ENCODE data around the gene LARGE1. TPM values are rescaled to one million over a fixed set of nuclear protein-coding genes. Genes with fewer than 3 reads are reported as not detected.

LARGE1 gene
- total and polyA plus RNA-seq, 2 of the 8 experiments (the other 6 are each of a cell fraction or from before 2014, with no cell fraction given), result 43.7 to 83.0 TPM

DNA sequence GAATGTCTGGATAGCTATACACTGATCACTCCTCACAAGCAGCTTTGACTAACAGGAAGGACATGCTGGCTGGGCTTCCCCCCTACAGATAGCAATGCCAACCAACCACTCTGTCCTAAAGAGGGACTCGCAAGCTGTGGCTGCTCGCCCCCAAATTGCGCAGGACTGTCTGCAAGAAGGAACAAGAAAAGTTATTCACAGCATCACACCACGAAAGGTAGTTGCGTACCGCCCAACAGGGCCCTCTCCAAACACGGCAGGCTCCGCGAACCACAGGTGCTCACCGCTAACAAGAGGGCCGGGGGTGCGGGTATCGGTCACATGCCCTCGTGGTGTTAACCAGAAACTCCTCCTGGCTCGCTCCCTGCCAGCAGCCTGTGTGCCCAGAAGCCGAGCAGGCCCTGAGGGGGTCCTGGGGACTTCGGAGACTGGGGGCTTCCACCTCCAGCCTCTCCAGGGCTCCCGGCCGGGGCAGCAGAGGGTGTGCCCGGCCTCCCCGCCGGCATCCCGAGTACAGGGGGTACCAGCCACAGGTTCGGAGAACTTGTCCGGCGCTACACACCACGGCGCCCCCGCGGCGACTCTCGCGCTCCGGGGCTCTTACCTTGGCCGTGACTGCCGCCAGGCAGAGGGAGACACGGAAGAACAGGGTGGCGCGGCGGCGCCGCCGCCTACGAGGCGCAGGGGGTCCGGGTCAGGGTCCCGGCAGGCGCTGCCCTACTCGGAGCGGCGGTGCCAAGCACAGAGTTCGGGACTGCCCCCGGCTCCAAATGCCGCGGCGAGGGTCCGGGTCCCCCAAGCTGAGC is 682 bp downstream of the LARGE1 start:
- H3K27ac ChIP-seq (ENCODE audit: low read depth, low read length), result no peak overlapping the region; the same call in 1 of the 2 replicates
- FAIRE-seq (peak; percentile 42), DNase-seq (ENCODE audit: low read depth in 1 of 2, low spot score in 2 of 2) (peak in 1 of 2 experiments; percentile 72)
- H4K8ac ChIP-seq (ENCODE audit: extremely low read depth, insufficient read depth, low read length), result peak overlapping the region; percentile 92
- H3K23me2 ChIP-seq (ENCODE audit: low read depth, low read length), result peaks cover 27% of the 10 kb centered on the region
- no peaks in the 10 kb centered on the region for H3K36me3 ChIP-seq (ENCODE audit: control insufficient read depth in 2 of 4, insufficient read depth in 4 of 4, low read length in 3 of 4)
- peak overlapping the region; percentile 77 to 93 for H3K4me2 ChIP-seq (ENCODE audit: insufficient read depth in 1 of 2, low read depth in 2 of 2, low read length in 2 of 2)
- peak overlapping the region; percentile 60 to 93 (median 76) for H3K4me3 ChIP-seq (ENCODE audit: extremely low read depth in 1 of 4, insufficient read depth in 2 of 4, low read depth in 3 of 4, low read length in 4 of 4)
- H2BK120ac ChIP-seq (replicated peaks; ENCODE audit: low read depth, low read length), result no peak overlapping the region
- H4K20me1 ChIP-seq (replicated peaks in 1 of 2; ENCODE audit: control insufficient read depth in 1 of 2, insufficient read depth in 2 of 2, low read length in 2 of 2), result peaks cover 32 to 39% of the 10 kb centered on the region in 2 experiments
- peak overlapping the region; percentile 94; the same call in 1 of the 2 replicates for H2BK12ac ChIP-seq (ENCODE audit: low read depth, low read length)
- H3K23ac ChIP-seq (ENCODE audit: insufficient read length), result no peak overlapping the region
- no peak overlapping the region for H4K91ac ChIP-seq (replicated peaks; ENCODE audit: insufficient read length, low read length)
- no peak overlapping the region for H3K56ac ChIP-seq (replicated peaks; ENCODE audit: insufficient read length, low read depth, low read length)
- H3K27me3 ChIP-seq (replicated peaks in 1 of 4; ENCODE audit: control insufficient read depth in 3 of 4, extremely low read depth in 1 of 4, insufficient read depth in 3 of 4, low read length in 3 of 4), result no peaks in the 10 kb centered on the region; a peak in 1 of 7 replicates
- no peak overlapping the region; the same call in 1 of the 2 replicates for H2BK15ac ChIP-seq (ENCODE audit: low read length)
- H3K18ac ChIP-seq (ENCODE audit: extremely low read depth, low read length), result peak overlapping the region; percentile 71
- H2AK5ac ChIP-seq (ENCODE audit: low read depth, low read length), result no peak overlapping the region
- peaks cover 11% of the 10 kb centered on the region for H3K79me1 ChIP-seq (ENCODE audit: low read depth, low read length)
- H3K9ac ChIP-seq (replicated peaks in 1 of 4; ENCODE audit: extremely low read depth in 1 of 4, low read depth in 3 of 4, low read length in 3 of 4), result peak overlapping the region; percentile 31 to 92 (median 60)
- no peak overlapping the region for H2AFZ ChIP-seq (ENCODE audit: low read length)
- H3K14ac ChIP-seq (ENCODE audit: insufficient read length), result no peak overlapping the region
- peaks cover 7 to 19% (median 15%) of the 10 kb centered on the region in 4 experiments for H3K4me1 ChIP-seq (replicated peaks in 1 of 4; ENCODE audit: control insufficient read depth in 3 of 4, insufficient read depth in 4 of 4, low read length in 3 of 4)
- H3K79me2 ChIP-seq (ENCODE audit: control insufficient read depth in 1 of 2, insufficient read depth in 2 of 2, low read length in 2 of 2), result peaks cover 38 to 55% of the 10 kb centered on the region in 2 experiments
- H2BK20ac ChIP-seq (ENCODE audit: low read length), result no peak overlapping the region
- ChIA-PET POLR2A (ENCODE audit: partially characterized antibody) (interaction anchor here (1.2 to 2.6 kb wide), 5 partner anchors 8 to 68 kb away, joined by 3 to 10 read pairs (median 7); no protein-coding TSS in a partner anchor), CTCF (ENCODE audit: partially characterized antibody) (interaction anchor here (0.7 to 1.8 kb wide), 6 partner anchors 11 to 617 kb away, joined by 3 to 4 read pairs (median 3); no protein-coding TSS in a partner anchor)
- peak overlapping the region; percentile 76 for H3K4ac ChIP-seq (replicated peaks; ENCODE audit: insufficient read length, low read depth, low read length)
- no peak overlapping the region for H2BK5ac ChIP-seq (ENCODE audit: low read depth, low read length)
- 1% methylated on average over 50 of the region's 57 CpGs; no CpG with 5 or more reads in 1 of the 2 experiments for WGBS, 2 experiments (ENCODE audit: extremely low coverage in 1 of 2, insufficient coverage in 1 of 2, insufficient read length in 1 of 2, insufficient replicate concordance in 2 of 2, low coverage in 1 of 2, low lambda C conversion rate in 2 of 2, missing lambda C conversion rate in 1 of 2)
- H3K9me3 ChIP-seq (ENCODE audit: insufficient read depth in 2 of 2, low read depth in 1 of 2, low read length in 1 of 2), result no peaks in the 10 kb centered on the region
- no peak overlapping the region for H4K5ac ChIP-seq (ENCODE audit: insufficient read length, low read depth, low read length)
- TF ChIP-seq YY1 (IDR thresholded peaks at IDR 0.05; ENCODE audit: low read depth, low read length) (no peak), HDAC2 (IDR thresholded peaks at IDR 0.05; ENCODE audit: borderline replicate concordance in 1 of 2, low read depth in 2 of 2, low read length in 2 of 2) (no peak), MAFK (IDR thresholded peaks at IDR 0.05; ENCODE audit: low read depth, low read length) (no peak), EZH2 (IDR thresholded peaks at IDR 0.05; ENCODE audit: low read depth, low read length, severe bottlenecking) (no peak), RBBP5 (IDR thresholded peaks at IDR 0.05; ENCODE audit: borderline replicate concordance, low read depth, low read length) (no peak), KDM4A (IDR thresholded peaks at IDR 0.05; ENCODE audit: low read depth, low read length, severe bottlenecking) (peak; percentile 24), TCF12 (IDR thresholded peaks at IDR 0.05; ENCODE audit: low read depth, low read length) (0 out of 2 replicates have a peak, but pooled peaks have one; percentile 18), HDAC6 (IDR thresholded peaks at IDR 0.05; ENCODE audit: low read depth, low read length) (no peak), TBP (IDR thresholded peaks at IDR 0.05; ENCODE audit: low read depth, low read length) (peak; percentile 40), EGR1 (IDR thresholded peaks at IDR 0.05; ENCODE audit: borderline replicate concordance, low read depth, low read length) (no peak), CHD2 (IDR thresholded peaks at IDR 0.05; ENCODE audit: low read length) (no peak)
